Activated naive CD8-positive, alpha-beta T cell treated with anti-CD3 and anti-CD28 coated beads for 36 hours (primary cell): ENCODE data around the gene SMOC1. TPM values are rescaled to one million over a fixed set of nuclear protein-coding genes. Genes with fewer than 3 reads are reported as not detected.

Experiments
- DNase-seq: peaks from one replicate; pipeline ENCODE4 v3.0.0; 2021
- H3K27ac Mint-ChIP-seq: one replicate; pipeline ENCODE4 v1.8.0; 2022; ENCODE audit warnings: mild to moderate bottlenecking, moderate library complexity, mixed read lengths
- H3K27me3 Mint-ChIP-seq: one replicate; pipeline ENCODE4 v1.8.0; 2022; ENCODE audit warnings: mild to moderate bottlenecking, mixed read lengths
- H3K36me3 Mint-ChIP-seq: one replicate; pipeline ENCODE4 v1.8.0; 2021; ENCODE audit warnings: mild to moderate bottlenecking, mixed read lengths
- H3K4me1 Mint-ChIP-seq: one replicate; pipeline ENCODE4 v1.8.0; 2021; ENCODE audit warnings: mixed read lengths
- H3K4me3 Mint-ChIP-seq: one replicate; pipeline ENCODE4 v1.8.0; 2022; ENCODE audit warnings: mild to moderate bottlenecking, moderate library complexity, mixed read lengths
- H3K9me3 Mint-ChIP-seq: one replicate; pipeline ENCODE4 v1.8.0; 2022; ENCODE audit warnings: mixed read lengths
- total RNA-seq, 2 experiments: library from RNA; stranded (reverse); gene quantifications; one replicate each; pipeline ENCODE4 v1.2.3, GENCODE V29; 2021

SMOC1 gene
- total RNA-seq, 2 experiments from 2014 or later = not detected

DNA sequence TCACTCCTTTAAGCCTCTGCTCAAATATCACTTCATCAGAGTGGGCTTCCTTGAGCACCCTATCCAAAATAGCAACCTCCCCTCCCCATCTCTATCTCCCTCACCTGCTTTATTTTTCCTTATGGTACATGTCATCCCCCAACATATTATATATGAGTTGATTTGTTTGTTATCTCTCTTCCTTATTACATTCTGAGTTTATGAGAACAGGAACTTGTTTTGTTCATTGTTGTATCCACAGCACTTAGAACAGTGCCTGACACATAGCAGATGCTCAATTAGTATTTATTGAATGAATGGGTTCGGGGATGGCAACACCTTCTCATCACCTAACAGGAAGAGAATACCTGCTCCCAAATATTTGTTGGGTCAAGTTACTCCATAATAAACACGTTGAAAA, 24.6 kb upstream of the SMOC1 start:
- no peak for DNase-seq
- Mint-ChIP-seq H3K36me3 (no peaks in the 10 kb centered on the region), H3K4me3 (no peak overlapping the region), H3K4me1 (no peaks in the 10 kb centered on the region), H3K27ac (no peak overlapping the region), H3K27me3 (peaks cover 11% of the 10 kb centered on the region), H3K9me3 (no peaks in the 10 kb centered on the region)

DNA sequence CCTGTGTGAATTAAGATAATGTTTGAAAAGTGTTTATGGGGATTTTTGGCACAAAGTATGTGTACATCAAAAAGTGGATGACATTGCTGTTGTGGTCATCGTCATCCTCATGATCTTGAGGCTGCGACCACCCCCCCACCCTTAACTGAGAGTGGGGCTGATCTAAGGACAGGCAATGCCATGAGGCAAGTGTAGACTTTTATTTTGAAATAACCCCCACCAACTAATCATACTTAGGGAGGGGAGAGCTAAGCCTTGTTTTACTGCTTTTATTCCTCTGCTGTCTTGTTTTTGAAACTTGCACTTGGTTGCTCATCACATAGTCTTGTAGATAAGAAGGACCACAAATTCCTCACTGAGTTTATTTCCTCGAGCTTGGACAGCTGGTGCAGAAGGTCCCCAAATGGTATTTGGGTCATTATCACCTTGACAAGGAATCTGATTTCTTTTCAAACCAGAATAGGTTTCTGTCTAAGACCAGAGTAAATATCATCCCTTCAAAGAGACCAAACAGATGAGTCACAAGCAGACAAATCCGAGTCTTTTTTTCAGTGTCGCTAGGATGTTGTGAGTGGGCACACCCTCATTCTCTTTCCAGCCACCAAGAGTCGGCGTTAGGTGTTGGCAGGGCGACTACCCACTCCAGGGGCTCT, 23.9 kb upstream of the SMOC1 start:
- DNase-seq = no peak

DNA sequence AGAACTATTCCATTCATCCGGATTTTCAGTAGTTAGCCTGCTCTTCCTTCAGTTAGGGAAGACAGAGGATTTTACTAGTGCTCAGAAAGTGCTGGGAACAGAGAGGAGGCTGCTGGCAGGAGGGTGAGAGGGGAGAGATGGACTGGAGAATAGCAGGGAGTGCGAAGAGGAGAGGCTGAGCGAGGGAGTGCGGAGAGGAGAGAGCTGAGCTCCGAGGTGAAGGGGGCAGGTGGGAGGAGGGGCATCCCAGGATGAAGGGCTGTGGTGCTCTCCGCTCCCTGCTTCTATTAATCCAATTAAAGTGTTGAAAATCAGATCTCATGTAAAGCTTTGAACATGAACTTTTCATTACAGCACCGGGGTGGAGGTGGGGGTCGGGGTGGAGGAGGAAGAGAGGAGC, 20.4 kb upstream of the SMOC1 start:
- H3K27ac Mint-ChIP-seq = no peak overlapping the region
- DNase-seq = no peak
- no peak overlapping the region for H3K4me3 Mint-ChIP-seq
- H3K4me1 Mint-ChIP-seq = no peaks in the 10 kb centered on the region
- H3K36me3 Mint-ChIP-seq = no peaks in the 10 kb centered on the region
- peaks cover 4% of the 10 kb centered on the region for H3K27me3 Mint-ChIP-seq
- H3K9me3 Mint-ChIP-seq = no peaks in the 10 kb centered on the region

More for the DNA sequence above, 23.9 kb upstream of the SMOC1 start:
- H3K27me3 Mint-ChIP-seq = peaks cover 11% of the 10 kb centered on the region
- no peak overlapping the region for H3K4me3 Mint-ChIP-seq
- no peaks in the 10 kb centered on the region for H3K36me3 Mint-ChIP-seq
- no peaks in the 10 kb centered on the region for H3K4me1 Mint-ChIP-seq
- no peaks in the 10 kb centered on the region for H3K9me3 Mint-ChIP-seq
- no peak overlapping the region for H3K27ac Mint-ChIP-seq

DNA sequence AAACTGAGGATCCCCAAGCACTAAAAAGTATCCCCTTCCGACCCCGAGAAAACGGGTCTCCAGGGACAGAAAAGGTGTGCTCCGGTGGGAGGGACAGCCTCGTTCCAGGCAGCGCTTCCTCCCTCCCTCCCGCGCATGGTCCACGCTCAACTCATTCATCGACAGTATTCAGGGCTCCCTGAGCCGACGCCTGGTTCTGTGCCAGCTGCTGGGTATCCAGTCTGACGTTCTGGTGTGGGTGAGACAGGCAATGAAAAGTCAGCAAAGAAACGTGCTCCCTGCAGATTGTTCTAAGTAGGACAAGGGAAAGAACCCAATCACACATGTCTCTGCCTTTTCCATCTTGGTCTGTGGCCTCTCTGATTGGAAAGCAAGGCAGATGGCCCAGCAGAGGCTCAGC, 19.6 kb upstream of the SMOC1 start:
- Mint-ChIP-seq H3K27me3 (peaks cover 2% of the 10 kb centered on the region), H3K4me1 (no peaks in the 10 kb centered on the region), H3K36me3 (no peaks in the 10 kb centered on the region), H3K9me3 (no peaks in the 10 kb centered on the region), H3K27ac (no peak overlapping the region), H3K4me3 (no peak overlapping the region)
- DNase-seq = no peak

DNA sequence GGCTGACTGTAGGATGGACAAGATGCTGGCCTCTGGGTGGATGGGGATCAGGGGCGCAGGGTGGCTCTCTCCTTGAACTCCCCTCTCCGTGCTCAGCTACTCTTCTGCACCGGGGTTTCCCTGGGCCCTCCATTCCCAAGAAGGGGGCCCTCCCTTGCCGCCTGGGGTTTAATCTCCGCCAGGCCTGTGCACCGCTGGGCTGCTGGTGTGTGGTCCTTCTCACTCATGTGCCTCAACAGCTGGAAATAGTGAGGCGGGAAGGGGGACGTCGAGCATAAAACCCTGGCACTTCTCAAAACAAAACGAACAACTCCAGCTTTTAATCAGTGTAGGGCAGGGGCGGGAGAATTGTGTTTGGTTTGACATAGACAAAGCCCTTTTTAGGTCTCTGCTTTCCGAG, 19.0 kb upstream of the SMOC1 start:
- no peak overlapping the region for H3K27ac Mint-ChIP-seq
- no peaks in the 10 kb centered on the region for H3K36me3 Mint-ChIP-seq
- DNase-seq = no peak
- H3K27me3 Mint-ChIP-seq = no peaks in the 10 kb centered on the region
- no peaks in the 10 kb centered on the region for H3K9me3 Mint-ChIP-seq
- H3K4me1 Mint-ChIP-seq = no peaks in the 10 kb centered on the region
- no peak overlapping the region for H3K4me3 Mint-ChIP-seq

DNA sequence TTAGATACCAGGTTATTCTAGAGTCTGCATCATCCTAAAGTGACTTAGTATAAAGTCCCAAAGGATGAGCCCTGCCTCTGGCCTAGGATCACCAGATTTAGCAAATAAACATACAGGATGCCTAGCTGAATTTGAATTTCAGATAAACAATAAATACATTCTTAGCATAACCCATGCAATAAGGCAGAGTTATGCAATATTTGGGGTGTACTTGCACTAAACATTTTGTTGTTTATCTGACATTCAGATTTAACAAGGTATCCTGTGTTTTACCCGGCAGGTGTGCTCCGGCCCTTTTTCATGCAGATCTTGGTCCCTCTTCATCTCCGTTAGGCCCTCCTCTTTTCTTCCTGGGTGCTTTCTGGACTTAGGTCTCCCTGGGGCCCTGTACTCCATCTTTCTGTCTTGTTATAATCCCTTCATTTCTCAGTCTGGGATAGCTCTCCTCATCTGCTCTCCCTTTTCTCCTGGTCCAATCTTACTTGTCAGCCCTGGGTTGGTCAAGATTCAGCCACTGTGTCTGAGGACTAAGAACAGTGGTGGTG, 18.1 kb upstream of the SMOC1 start:
- DNase-seq = no peak
- Mint-ChIP-seq H3K9me3 (no peaks in the 10 kb centered on the region), H3K27ac (no peak overlapping the region), H3K4me1 (no peaks in the 10 kb centered on the region), H3K36me3 (no peaks in the 10 kb centered on the region), H3K4me3 (no peak overlapping the region), H3K27me3 (no peaks in the 10 kb centered on the region)

DNA sequence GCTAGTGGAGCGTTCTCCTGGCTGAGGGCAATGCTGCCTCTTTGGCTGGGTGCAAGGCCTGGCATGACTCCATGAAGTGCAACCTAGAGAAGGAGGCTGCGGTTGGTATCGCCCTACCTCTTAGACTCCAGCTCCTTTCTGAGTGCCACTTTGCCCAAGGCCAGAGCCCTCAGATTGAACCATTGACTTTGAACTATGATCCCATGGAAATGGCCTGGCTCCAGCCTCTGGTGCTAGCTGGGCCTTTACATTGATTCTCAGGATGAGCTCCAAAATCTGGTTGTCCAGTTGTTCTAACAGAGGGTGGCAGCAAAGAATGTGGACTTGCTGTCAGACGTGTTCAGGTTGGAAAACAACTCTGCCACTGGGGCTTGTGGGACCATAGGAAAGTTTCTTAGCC, 16.1 kb upstream of the SMOC1 start:
- no peaks in the 10 kb centered on the region for H3K36me3 Mint-ChIP-seq
- H3K9me3 Mint-ChIP-seq = no peaks in the 10 kb centered on the region
- no peak for DNase-seq
- H3K27me3 Mint-ChIP-seq = peaks cover 4% of the 10 kb centered on the region
- no peaks in the 10 kb centered on the region for H3K4me1 Mint-ChIP-seq
- no peak overlapping the region for H3K27ac Mint-ChIP-seq
- no peak overlapping the region for H3K4me3 Mint-ChIP-seq

DNA sequence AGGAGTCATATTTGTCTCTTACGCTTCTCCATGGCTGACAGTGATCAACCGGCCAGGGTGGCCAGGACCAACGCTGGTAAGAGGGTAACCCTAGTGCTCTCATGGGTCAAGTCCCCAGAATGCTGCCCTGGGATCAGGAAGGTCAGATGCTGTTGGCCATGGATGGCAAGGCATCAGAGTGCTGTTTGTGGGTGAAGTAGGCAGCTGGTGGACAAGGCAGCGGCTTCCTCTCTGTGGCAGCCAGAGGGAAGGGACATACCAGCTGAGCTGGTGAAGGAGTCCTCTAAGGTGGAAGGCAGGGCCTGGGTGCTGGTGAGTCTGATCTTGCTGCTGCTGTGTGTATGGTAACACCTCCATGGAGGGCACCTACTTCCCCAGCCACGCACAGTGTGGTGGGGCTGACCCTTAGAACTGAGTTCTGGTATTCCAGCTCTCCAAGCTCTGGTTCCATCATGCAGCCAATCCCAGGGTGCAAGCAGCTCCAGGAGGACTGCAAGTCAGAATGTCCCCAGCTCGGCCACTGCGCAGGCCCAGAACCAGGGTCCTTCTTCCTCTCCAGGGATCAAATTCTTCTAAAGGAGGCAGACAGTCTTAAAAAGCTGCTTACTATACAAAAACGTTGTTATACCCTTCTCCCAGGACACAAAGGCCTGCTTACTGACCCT, 13.4 kb upstream of the SMOC1 start:
- Mint-ChIP-seq H3K9me3 (no peaks in the 10 kb centered on the region), H3K36me3 (no peaks in the 10 kb centered on the region), H3K27ac (no peak overlapping the region), H3K27me3 (peaks cover 4% of the 10 kb centered on the region), H3K4me3 (no peak overlapping the region), H3K4me1 (no peaks in the 10 kb centered on the region)
- DNase-seq = no peak

DNA sequence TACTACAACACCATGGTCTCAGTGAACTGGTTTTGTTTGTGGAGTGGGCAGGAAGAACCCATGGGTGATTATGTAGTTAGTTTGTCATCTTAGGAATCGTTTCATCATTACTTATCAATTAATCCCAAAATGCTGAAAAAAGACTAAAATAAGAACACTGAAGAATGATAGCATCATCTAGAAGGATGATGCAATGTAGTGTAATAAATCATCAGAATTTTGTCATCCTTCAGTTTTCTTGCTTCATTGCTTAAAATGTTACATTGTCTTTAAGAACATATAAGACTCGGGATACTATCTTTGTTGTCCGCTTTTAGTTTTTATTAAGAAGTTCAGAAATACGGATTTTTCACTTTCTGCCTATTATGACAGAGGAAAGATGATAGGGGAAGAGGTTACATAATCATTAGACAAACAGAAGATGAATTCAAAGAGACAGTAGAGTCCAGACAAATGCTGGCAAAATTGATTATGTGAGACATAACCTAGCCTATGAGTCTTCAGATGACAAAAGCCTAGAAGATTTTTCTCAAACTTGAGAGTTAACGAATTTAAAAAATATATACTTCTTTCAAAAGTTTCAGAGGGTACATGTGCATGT, 10.8 kb upstream of the SMOC1 start:
- H3K27me3 Mint-ChIP-seq = peaks cover 4% of the 10 kb centered on the region
- H3K27ac Mint-ChIP-seq = no peak overlapping the region

DNA sequence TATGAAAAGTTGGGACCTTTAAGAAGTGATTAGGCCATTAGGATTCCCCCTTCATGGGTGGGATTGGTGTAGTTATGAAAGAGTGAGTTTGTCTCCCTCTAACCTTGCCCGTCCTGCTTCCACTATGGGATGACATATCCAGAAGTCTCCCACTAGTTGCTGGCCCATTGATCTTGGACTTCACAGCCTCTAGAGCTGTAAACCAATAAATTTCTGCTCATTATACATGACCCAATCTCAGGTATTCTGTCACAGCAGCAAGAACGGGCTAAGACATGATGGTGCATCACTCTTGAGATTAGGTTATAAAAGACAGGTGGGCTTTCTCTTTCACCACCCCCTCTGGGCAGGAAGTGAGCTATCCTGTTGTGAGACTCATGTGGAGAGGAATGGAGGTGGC, 8.6 kb upstream of the SMOC1 start:
- Mint-ChIP-seq H3K36me3 (no peaks in the 10 kb centered on the region), H3K27me3 (peaks cover 4% of the 10 kb centered on the region), H3K27ac (no peak overlapping the region), H3K4me1 (no peaks in the 10 kb centered on the region), H3K9me3 (peaks cover 3% of the 10 kb centered on the region), H3K4me3 (no peak overlapping the region)
- DNase-seq = no peak

More for the DNA sequence above, 10.8 kb upstream of the SMOC1 start:
- Mint-ChIP-seq H3K4me3 (no peak overlapping the region), H3K9me3 (no peaks in the 10 kb centered on the region), H3K36me3 (no peaks in the 10 kb centered on the region), H3K4me1 (no peaks in the 10 kb centered on the region)
- no peak for DNase-seq

DNA sequence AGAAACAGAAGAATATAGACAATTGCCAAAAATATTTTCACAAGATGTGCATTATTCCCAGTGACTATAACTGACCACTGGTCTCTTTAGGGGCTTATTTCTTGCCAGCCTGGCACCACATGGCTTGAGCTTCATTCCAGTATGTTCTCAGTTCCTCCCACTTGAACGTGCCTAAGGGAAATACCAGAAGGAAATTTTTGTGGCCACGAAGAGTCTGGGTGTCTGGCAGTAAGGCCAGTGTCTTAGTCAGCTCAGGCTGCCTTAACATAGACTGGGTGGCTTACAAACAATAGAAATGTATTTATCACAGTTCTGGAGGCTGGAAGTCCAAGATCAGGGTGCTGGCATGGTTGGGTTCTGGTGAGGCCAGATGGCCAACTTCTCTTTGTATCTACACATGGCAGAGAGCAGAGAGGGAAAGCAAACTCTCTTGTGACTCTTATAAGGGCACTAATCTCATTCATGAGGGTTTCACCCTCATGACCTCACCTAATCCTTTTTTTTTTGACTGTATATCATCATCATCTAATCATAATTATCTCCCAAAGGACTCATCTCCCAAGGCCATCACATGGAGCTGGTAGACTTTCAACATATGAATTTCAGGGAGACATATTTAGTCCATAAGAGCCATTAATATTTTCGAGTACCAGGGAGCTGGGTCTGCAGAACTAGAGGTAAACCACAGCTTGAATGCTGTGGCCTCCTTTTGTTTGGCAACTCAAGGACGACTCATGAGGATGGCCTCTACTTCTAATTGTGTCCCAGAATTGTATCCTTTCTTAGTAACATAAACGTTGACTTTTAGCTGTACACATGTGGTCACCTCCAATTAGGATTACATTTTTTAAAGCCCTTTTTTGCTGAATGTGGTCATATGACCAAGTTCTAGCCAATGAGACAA, 5.1 kb upstream of the SMOC1 start:
- H3K9me3 Mint-ChIP-seq = peaks cover 3% of the 10 kb centered on the region
- H3K4me3 Mint-ChIP-seq = no peak overlapping the region
- H3K36me3 Mint-ChIP-seq = no peaks in the 10 kb centered on the region
- no peak for DNase-seq
- H3K4me1 Mint-ChIP-seq = no peaks in the 10 kb centered on the region
- peaks cover 19% of the 10 kb centered on the region for H3K27me3 Mint-ChIP-seq
- no peak overlapping the region for H3K27ac Mint-ChIP-seq

DNA sequence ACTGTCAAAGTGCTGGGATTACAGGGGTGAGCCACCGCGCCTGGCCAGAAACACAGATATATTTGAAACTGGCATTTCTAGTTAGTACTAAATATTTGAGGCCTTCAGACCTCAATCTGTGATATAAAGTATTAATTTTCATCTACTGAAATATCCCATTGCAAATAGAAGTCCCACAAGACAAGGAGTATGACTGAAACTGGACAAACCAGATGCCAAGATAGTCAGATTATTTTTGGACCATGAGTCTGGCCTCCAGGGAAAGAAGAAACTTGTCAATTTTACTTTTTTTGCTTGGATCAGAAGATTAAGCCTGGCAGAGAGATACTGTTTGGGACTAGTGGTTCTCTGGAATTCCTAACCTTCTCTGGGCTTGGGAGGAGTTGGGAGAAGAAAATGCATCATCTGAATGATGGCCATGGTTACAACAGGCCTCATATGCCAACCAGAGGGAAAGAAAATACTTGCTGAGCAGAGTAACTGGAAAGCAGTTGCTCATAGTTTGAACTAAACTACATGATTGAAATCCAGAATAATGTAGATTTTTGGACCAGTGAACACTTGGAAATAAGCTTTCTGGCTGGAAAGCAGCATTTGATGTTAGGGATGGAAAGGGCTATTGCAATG, 2.9 kb upstream of the SMOC1 start:
- Mint-ChIP-seq H3K27ac (no peak overlapping the region), H3K36me3 (no peaks in the 10 kb centered on the region), H3K9me3 (peaks cover 3% of the 10 kb centered on the region), H3K4me3 (no peak overlapping the region), H3K4me1 (peaks cover 4% of the 10 kb centered on the region), H3K27me3 (peaks cover 37% of the 10 kb centered on the region)
- no peak for DNase-seq

DNA sequence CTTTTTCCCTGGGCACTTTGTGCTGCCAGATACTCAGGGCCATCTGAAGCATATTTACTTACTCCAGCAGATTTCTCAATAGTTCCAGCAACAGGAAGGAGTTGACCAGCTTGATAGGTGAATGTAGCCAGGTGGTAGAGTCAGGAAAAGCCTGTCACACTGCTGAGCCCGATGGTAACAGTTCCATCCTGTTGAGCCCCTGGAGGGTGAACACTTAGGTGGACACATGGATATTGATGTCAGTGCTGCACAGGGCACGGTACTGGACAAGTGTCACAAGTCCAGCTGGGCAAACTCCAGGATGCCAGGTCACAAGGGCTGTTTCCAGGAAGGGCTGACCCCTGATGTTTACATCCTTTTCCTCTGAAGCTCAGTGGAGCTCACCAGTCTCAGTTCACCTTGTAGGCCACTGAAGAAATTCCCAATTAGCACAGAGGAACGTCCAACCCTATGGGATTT, 2.3 kb upstream of the SMOC1 start:
- DNase-seq = no peak
- peaks cover 42% of the 10 kb centered on the region for H3K27me3 Mint-ChIP-seq
- peaks cover 4% of the 10 kb centered on the region for H3K4me1 Mint-ChIP-seq
- H3K4me3 Mint-ChIP-seq = no peak overlapping the region
- no peaks in the 10 kb centered on the region for H3K36me3 Mint-ChIP-seq
- no peak overlapping the region for H3K27ac Mint-ChIP-seq
- H3K9me3 Mint-ChIP-seq = peaks cover 3% of the 10 kb centered on the region

DNA sequence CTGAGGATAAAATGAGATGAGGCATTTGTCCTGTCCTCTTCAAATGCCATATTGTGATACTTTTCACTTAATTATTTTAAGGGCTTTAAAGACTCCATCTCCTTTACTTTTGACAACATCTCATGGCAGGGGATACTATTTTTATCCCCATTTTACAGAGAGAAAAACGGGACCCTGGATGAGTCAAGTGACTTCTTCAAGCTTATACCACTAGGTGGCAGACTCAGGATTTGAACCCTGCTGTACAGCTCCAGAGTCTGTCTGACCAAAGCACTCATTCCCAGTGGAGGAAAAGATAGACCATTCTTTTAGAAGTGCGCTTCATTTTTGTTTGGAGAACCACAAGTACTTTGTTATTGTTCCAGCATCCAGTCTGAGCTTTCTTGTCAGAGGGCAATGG, 1.7 kb upstream of the SMOC1 start:
- Mint-ChIP-seq H3K4me3 (no peak overlapping the region), H3K36me3 (no peaks in the 10 kb centered on the region), H3K27me3 (peaks cover 47% of the 10 kb centered on the region), H3K9me3 (peaks cover 3% of the 10 kb centered on the region), H3K4me1 (peaks cover 4% of the 10 kb centered on the region), H3K27ac (no peak overlapping the region)
- DNase-seq = no peak
